ENCODE data around the gene SEMA4A.

DNA sequence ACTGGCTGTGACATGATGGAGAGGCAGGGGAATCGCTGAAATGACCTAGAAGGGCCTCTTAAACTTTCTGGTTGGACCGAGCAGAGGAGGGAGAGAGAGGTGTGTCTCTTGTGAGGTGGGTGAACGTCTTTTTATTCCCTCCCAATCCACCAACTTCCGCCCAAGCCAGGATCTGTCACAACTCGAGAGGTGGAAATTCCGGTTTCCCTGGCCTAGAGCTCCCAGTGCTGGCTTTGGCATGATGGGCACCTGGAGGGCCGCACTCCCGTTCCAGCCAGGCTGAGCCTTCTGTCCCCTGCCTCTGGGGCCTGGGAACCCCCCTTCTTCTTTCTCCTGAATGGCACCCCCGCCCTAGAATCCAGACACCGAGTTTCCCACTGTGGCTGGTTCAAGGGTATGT, at the start of gene SEMA4A:
- TF ChIP-seq, protein P1, sequence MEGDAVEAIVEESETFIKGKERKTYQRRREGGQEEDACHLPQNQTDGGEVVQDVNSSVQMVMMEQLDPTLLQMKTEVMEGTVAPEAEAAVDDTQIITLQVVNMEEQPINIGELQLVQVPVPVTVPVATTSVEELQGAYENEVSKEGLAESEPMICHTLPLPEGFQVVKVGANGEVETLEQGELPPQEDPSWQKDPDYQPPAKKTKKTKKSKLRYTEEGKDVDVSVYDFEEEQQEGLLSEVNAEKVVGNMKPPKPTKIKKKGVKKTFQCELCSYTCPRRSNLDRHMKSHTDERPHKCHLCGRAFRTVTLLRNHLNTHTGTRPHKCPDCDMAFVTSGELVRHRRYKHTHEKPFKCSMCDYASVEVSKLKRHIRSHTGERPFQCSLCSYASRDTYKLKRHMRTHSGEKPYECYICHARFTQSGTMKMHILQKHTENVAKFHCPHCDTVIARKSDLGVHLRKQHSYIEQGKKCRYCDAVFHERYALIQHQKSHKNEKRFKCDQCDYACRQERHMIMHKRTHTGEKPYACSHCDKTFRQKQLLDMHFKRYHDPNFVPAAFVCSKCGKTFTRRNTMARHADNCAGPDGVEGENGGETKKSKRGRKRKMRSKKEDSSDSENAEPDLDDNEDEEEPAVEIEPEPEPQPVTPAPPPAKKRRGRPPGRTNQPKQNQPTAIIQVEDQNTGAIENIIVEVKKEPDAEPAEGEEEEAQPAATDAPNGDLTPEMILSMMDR (IDR thresholded peaks at IDR 0.05) = no peak
- TF ChIP-seq SIN3A (IDR thresholded peaks at IDR 0.05; ENCODE audit: borderline replicate concordance, low read depth, low read length) (no peak), GABPA (IDR thresholded peaks at IDR 0.05; ENCODE audit: low read depth) (no peak), RAD21 (IDR thresholded peaks at IDR 0.05; ENCODE audit: low read length) (no peak), NFIC (IDR thresholded peaks at IDR 0.05; ENCODE audit: borderline replicate concordance) (no peak)
